Erythroblast (primary cell): ENCODE data around the gene ACSBG1.

Experiments used
- DNase-seq, 2 experiments: peaks; one replicate each; lab custom pipeline; 2025; lab: John Stamatoyannopoulos, UW
- GATA1 ChIP-seq: IDR thresholded peaks from 2 replicates; pipeline ENCODE4 v1.6.1; 2011; ENCODE audit warnings: low read depth, mild to moderate bottlenecking, control low read depth, low read length, moderate library complexity
- POLR2A ChIP-seq: IDR thresholded peaks from 2 replicates; pipeline ENCODE4 v1.6.1; 2011; ENCODE audit warnings: mild to moderate bottlenecking, low read length

Gene ACSBG1

DNA sequence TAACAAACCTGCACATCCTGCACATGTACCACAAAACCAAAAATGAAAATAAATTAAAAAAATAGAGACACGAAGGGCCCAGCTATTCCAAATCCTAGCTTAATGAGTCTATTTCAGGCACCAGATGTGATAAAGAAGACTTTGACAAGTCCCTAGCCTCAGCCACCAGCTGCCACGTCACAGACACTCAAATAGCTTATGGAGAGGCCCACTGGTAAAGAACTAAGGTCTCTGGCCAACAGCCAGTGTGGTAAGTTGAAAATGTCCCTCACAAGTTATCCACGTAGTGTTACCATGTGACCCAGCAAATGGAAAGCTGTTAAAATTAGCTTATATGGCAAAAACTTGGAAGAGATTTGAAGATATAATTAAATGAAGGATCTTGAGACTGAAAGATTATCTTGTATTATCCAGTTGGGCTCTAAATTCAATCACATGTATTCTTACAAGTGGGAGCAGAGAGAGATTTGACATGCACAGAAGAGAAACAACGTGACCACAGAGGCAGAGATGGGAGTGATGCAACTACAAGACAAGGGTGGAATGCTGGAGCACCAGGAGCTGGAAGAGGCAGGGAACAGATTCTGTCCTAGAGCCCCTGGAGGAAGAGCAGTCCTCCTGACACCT is 10.9 kb downstream of the ACSBG1 start:
- TF ChIP-seq POLR2A (no peak), GATA1 (no peak)
- DNase-seq = no peak

DNA sequence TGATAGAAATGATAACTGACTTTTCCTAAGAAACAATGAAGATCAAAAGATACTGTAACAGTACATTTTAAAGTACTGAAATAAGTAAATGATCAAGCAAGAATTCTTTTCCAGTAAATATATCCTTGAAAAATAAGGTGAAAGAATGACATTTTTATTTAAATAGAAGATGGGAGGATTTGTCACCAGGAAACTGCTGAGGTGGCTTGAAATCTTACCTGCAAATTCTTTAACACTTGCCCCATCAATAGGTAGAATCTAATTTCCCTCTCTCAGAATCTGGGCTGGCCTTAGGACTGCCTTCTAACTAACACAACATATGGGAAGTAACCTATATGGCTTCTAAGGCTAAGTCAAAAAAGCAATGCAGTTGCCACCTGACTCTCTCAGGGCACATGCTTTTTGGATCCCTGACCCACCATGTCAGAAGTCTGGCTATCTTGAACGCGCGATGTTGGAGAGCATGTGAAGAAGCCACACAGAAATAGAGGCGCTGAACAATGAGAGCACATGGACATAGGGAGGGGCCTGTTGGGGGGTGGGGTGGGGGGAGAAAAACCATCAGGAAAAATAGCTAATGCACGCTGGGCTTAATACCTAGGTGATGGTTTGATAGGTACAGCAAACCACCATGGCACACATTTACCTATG is 11.5 kb downstream of the ACSBG1 start:
- TF ChIP-seq GATA1 (no peak), POLR2A (no peak)
- DNase-seq = no peak

DNA sequence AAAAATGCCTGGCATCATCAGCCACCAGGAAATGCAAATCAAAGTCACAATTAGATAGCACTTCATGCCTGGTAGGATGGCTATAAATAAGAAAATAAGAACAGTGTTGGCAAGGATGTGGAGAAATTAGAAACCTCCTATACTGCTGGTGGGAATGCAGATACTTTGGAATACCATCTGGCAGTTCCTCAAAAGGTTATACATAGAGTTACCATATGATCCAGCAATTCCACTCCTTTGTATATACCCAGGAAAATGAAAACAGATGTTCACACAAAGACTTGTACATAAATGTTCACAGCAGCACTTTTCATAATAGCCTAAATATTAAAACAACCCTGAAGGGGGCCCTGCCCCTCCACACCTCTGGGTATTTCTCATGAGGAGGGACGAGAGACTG is 13.7 kb downstream of the ACSBG1 start:
- TF ChIP-seq POLR2A (no peak), GATA1 (no peak)
- DNase-seq = no peak

DNA sequence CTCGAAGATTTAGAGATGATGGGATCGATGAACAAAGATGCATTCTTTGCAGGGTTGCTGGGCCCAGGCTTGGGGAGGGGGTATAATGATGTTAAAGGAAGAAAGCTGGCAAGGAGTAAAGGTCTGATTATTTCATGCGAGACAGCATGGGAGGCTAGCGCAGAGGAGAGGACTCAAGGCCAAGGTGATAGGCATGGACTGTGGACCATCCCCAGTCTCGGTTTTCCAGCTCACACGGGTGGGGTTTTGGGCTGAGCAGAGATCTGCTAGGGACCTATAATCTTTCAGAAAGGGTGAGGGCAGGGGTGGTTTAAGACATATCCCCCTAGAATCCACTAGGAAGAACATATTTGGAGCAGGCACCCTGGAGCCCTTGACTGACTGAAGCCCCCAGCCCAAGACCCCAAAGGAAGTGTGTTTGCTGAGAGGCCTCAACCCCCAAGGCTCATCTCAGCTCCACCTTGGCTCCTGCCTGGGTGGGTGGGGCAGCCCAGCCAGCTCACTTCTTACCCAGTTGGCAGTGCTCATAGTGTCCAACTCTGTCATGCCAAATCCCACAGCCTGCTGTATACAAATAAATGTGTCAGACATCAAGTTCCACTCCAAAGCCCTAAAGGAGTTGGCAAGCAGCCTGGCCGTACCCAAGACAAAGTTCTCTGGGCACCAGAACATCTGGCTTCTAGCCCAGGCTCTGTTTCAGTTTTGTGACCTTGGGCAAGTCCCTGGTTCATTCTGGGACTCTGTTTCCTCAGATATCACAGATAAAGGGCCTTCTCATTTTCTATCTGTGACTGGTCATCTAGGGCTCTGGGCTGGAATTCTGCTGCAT is 17.9 kb downstream of the ACSBG1 start:
- DNase-seq = no peak
- TF ChIP-seq POLR2A (no peak), GATA1 (no peak)

DNA sequence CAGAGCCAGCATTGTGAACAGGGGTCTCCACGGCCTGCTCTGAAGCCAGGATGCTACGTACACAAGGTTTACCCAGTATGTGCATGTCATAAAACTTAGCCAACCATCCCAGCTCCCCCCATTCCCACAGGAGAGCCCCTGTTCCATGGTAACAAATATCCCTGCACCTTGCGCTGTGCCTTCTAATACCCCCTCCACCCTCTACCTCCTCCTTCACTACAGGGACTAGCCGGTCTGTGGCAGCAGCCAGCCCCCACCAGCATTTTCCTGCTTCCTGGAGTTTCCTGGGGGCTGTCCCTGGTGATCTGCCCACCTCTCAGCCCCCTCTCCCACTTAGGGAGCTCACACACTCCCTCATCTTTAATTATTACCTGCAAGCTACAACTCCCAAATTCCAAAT is 20.4 kb downstream of the ACSBG1 start:
- no peak for DNase-seq
- no peak for TF ChIP-seq GATA1
- no peak for TF ChIP-seq POLR2A

DNA sequence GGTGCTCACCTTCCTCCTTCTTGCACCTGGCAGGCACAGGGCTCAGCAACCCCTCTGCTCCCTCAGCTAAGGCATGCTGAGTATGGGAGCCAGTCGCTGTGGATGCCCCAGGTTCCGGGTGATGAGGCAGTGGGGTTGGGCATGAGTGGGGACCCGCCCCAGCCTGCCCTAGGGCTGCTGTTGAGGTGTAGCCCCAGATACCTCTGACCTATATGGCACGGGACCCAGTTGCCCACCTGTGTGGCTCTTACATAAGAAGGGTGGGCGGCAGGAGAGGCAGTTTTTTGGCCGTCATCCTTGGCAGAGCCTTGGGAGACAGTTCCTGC is 21.0 kb downstream of the ACSBG1 start:
- no peak for TF ChIP-seq GATA1
- no peak for TF ChIP-seq POLR2A
- no peak for DNase-seq

DNA sequence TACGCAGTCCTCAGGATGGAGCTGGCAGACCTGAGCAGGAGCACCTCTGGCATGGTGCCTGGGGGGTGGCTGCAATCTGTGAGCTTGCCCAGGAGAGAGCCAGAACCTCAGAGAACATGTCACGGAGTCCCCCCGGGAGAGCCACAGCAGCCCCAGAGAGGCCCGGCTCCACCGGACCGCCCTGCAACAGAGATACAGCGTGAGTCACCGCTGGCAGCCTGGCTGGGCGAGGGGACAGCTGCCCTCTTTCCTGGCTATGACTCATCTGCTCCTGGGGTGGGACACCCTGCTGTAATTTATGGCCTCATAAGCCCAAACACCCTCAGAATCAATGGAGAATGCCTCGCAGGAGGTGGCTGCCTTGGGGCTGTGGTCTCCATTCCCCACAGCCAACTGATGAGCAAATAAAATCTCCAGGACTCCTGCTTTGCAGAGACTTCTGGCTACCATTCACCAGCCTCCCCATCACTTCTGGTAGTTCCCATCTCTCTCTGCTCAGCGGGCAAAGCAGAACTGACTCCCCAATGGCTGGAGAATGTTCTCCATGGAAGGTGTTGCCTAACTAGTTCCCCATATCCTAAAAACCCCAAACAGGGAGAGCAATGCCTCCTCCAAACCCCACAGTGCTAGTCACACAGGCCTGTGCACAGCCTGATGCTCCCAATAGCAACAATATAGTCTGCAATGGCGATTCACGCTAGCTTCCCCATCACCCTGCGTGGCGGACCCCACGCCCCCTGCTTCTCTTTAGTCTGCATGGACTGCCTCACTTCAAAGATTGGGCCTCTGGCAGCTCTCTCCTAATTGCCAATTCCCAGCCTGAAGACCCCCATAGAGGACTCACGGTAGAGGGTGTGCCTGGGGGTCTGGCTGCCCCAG is 21.6 kb downstream of the ACSBG1 start:
- TF ChIP-seq POLR2A = no peak
- no peak for TF ChIP-seq GATA1
- peak; percentile 52 to 82 for DNase-seq

DNA sequence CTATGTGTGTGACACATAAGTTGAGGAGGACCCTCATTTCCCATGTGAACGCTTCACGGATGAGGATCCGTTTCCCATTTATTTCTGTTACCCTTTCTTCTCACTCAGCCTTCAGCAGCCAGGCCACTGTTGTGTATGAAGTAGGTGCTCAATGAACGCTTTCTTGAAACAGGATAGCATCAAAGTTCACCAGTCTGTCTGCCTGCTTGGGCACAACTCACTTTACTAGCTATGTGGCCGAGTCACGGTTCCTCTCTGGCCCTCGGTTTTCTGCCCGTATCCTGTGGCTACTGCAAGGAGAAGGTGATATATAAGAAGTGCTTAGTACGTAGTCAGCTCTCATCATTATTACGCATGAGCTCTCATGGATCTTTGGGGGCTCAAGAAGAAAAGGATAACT is 22.4 kb downstream of the ACSBG1 start:
- TF ChIP-seq POLR2A = no peak
- no peak for DNase-seq

DNA sequence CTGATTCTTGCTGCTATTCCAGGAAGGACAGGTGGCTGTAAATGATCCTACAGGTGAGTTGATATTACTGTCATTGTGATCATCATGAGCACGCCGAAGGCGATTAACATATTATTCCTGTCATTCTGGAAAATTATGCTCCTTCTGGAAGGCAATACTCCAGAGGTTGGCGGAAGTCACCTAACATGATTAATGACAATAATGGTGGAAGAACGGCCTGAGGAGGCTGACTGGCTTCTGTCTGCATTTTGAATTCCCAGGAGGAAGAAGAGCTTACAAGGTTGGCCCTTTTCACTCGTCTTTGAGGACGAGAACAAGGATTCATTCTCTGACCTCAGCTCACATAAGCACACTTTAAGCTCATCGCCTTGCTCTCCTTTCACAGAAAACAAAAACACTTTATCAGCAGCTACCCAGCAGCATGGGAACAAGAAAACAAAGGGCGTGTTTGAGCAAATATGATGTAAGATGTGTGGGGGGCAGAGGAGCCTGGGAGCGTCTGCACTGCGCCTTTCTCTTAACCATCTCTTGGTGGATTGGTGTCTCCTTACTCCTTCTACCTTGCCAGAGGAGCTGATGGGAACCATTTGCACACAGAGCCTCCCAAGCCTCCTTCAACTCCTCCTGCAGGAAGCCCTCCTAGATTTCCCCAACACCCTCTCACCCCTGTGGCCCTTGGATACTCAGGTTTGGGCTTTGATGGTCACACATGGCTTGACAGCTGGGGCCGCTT is 23.0 kb downstream of the ACSBG1 start:
- no peak for TF ChIP-seq GATA1
- no peak for TF ChIP-seq POLR2A
- DNase-seq = no peak

DNA sequence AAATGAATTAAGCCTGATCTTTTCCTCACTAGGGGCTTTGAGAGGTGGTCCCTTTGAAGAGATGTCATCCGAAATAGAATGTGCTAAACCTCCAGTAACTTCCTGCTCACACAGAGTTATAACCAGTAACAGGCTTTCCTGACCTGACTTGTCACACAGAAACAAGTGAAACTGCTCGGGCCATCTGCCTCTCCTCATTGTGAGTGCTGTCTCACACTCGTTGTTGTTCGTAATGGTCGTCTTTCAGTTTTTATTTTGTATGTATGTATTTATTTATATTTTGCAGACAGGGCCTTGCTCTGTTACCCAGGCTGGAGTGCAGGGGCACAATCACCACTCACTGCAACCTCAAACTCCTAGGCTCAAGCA is 24.0 kb downstream of the ACSBG1 start:
- DNase-seq = no peak
- no peak for TF ChIP-seq GATA1
- no peak for TF ChIP-seq POLR2A

DNA sequence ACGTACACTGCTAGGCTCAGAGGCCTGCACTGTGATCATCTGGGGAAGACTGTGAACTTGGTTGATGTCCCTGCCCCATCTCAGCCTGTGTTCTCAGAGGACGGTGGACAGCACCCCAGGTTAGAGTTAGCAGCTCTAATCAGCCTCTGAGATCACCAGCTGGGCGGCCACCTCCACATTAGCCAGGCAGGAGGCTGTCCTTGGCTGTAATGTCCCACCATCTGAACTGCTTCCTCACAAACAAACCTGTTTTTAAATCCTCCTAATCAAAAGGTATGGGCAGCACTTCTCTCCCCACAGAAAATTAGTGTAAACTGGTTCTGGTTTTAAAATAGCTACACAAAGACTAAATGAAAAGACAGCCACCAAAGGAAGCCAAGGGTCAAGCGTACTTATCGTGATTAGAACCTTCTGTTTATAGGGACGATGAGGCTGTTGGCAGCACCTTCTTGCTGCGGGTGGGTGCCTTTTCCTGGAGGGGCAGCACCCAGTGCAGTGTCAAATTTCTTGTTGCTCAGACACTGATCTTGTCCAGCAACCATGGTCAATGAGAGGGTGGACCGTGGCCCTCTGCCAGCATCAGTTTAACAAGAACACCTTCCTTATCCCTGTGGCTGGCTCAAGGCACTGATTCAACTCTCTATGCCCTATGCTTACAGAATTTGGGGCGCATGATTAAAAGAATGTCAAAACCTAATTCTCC is 24.6 kb downstream of the ACSBG1 start:
- DNase-seq = no peak

DNA sequence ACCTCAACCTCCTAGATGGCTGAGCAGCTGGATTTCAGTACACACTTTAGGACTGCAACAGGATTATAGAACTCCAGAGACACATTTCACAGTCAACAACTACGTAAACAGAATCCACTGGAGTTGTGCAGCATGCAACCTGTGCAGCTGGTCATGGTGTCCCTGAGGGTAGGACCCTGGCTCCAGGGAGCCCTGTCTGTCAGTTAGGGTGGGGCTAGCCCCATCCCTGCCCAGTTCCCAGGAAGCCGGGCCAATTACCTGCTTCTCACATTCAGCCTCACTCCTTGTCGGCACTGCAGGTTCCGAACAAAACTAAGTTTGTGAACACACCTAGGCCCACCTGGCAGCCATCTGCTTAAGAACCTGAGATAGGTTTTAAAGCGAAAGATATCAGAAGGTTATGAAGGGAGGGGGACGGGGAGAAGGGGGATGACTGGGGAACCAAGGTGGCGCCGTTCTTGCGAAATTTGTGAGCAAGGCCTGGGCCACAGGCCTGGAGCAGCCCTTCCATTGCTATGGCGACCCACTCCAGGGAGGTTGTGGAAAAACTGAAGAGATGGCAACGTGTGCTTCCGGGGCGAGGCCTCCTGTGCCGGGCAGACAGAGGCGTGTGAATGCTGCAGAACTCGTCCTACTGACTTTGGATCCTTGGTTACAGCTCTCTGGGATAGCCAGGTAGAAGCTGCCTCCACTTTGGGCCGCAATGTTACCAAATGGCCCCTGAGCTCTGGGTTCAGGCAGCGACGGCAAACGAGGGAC is 25.3 kb downstream of the ACSBG1 start:
- no peak for DNase-seq
- TF ChIP-seq GATA1 (no peak), POLR2A (no peak)

More for the DNA sequence above, 24.6 kb downstream of the ACSBG1 start:
- no peak for TF ChIP-seq POLR2A
- no peak for TF ChIP-seq GATA1
